H54 (cell line): Measurements from ENCODE around the gene PKN2.
"Not testable (repeated sequence)": the region's sequence is repeated elsewhere in the genome, so short reads cannot be mapped to it uniquely, and the experiment has no call there.

Experiments
- DNase-seq: peaks from one replicate; pipeline ENCODE4 v3.0.0; 2011; ENCODE audit warnings: low spot score, mixed read lengths; ENCODE audit not compliant: insufficient read length
- FAIRE-seq: peaks from 3 replicates; lab custom pipeline; 2011; peaks lifted over from hg19 to GRCh38; lab: Jason Lieb, UNC
- POLR2A ChIP-seq: IDR thresholded peaks from 2 replicates; pipeline ENCODE4 v1.6.1; 2011; ENCODE audit warnings: low read depth, mild to moderate bottlenecking, low read length

Gene PKN2

GRCh38 chr1:88698140-88698539 lies 14.1 kb downstream of the PKN2 start:
- TF ChIP-seq POLR2A = no peak
- peak; percentile 84 for FAIRE-seq
- no peak for DNase-seq

- FAIRE-seq (no peak), DNase-seq (no peak)
- TF ChIP-seq POLR2A = no peak
Observed at GRCh38 chr1:88698764-88699163, 14.7 kb downstream of the PKN2 start.

GRCh38 chr1:88700425-88701013 lies 16.4 kb downstream of the PKN2 start:
- DNase-seq (no peak), FAIRE-seq (peak; percentile 48)
- no peak for TF ChIP-seq POLR2A

- DNase-seq (no peak), FAIRE-seq (no peak)
- no peak for TF ChIP-seq POLR2A
Observed at GRCh38 chr1:88701275-88701674, 17.2 kb downstream of the PKN2 start.

- not testable (repeated sequence) for DNase-seq, FAIRE-seq
Observed at GRCh38 chr1:88701793-88702192, 17.7 kb downstream of the PKN2 start.

GRCh38 chr1:88708011-88708410 lies 23.9 kb downstream of the PKN2 start:
- no peak for DNase-seq
- no peak for FAIRE-seq
- TF ChIP-seq POLR2A = no peak

- FAIRE-seq, DNase-seq: not testable (repeated sequence)
Observed at GRCh38 chr1:88712907-88713306, 28.8 kb downstream of the PKN2 start.

- FAIRE-seq, DNase-seq: not testable (repeated sequence)
Observed at GRCh38 chr1:88716571-88716970, 32.5 kb downstream of the PKN2 start.

GRCh38 chr1:88722492-88722891 lies 38.4 kb downstream of the PKN2 start:
- no peak for TF ChIP-seq POLR2A
- FAIRE-seq (no peak), DNase-seq (no peak)

- no peak for TF ChIP-seq POLR2A
- no peak for DNase-seq
- FAIRE-seq = no peak
Observed at GRCh38 chr1:88726697-88727096, 42.6 kb downstream of the PKN2 start.

- TF ChIP-seq POLR2A = no peak
- DNase-seq = no peak
- FAIRE-seq = no peak
Observed at GRCh38 chr1:88727205-88727604, 43.1 kb downstream of the PKN2 start.

- TF ChIP-seq POLR2A = no peak
- DNase-seq = no peak
- peak; percentile 60 for FAIRE-seq
Observed at GRCh38 chr1:88729297-88729696, 45.2 kb downstream of the PKN2 start.

GRCh38 chr1:88730132-88730675 lies 46.1 kb downstream of the PKN2 start:
- DNase-seq (no peak), FAIRE-seq (peak; percentile 11)
- no peak for TF ChIP-seq POLR2A

GRCh38 chr1:88730995-88731394 lies 46.9 kb downstream of the PKN2 start:
- FAIRE-seq (no peak), DNase-seq (no peak)
- no peak for TF ChIP-seq POLR2A

- TF ChIP-seq POLR2A = no peak
Observed at GRCh38 chr1:88731475-88732269, 47.6 kb downstream of the PKN2 start.

More at GRCh38 chr1:88731475-88732269, 47.6 kb downstream of the PKN2 start:
- DNase-seq = peak; percentile 19
- FAIRE-seq = peak; percentile 99
